Measurements from ENCODE around the gene KDM2B. TPM values are rescaled to one million over a fixed set of nuclear protein-coding genes. Genes with fewer than 3 reads are reported as not detected.
"Not testable (repeated sequence)": the region's sequence is repeated elsewhere in the genome, so short reads cannot be mapped to it uniquely, and the experiment has no call there.

KDM2B gene
- total RNA-seq, 2 donors from 2014 or later, result 35.9 to 60.1 TPM

- H3K4me1 Mint-ChIP-seq (ENCODE audit: low read depth in 2 of 2), result peaks cover 22 to 30% of the 10 kb centered on the region in 2 donors
- peaks cover 16% of the 10 kb centered on the region for H3K36me3 Mint-ChIP-seq
- H3K27me3 Mint-ChIP-seq, result no peaks in the 10 kb centered on the region
- DNase-seq (ENCODE audit: low spot score) (no peak), ATAC-seq (no peak)
- no peak overlapping the region for H3K27ac Mint-ChIP-seq
- no peaks in the 10 kb centered on the region for H3K9me3 Mint-ChIP-seq
- H3K4me3 Mint-ChIP-seq, result no peak overlapping the region
These were observed 175.6 kb downstream of the KDM2B start for GRCh38 chr12:121405211-121405610.

GRCh38 chr12:121404734-121405133 is 176.1 kb downstream of the KDM2B start:
- Mint-ChIP-seq H3K9me3 (no peaks in the 10 kb centered on the region), H3K36me3 (peaks cover 16% of the 10 kb centered on the region), H3K27ac (peak overlapping the region in 1 of 2 donors; percentile 17), H3K4me3 (no peak overlapping the region), H3K4me1 (ENCODE audit: low read depth in 2 of 2) (peaks cover 24 to 33% of the 10 kb centered on the region in 2 donors), H3K27me3 (no peaks in the 10 kb centered on the region)
- ATAC-seq, result no peak
- DNase-seq (ENCODE audit: low spot score), result no peak

GRCh38 chr12:121403721-121404120 is 177.1 kb downstream of the KDM2B start:
- H3K4me1 Mint-ChIP-seq (ENCODE audit: low read depth in 2 of 2), result peaks cover 29 to 41% of the 10 kb centered on the region in 2 donors
- H3K36me3 Mint-ChIP-seq, result peaks cover 16% of the 10 kb centered on the region
- H3K9me3 Mint-ChIP-seq, result no peaks in the 10 kb centered on the region
- ATAC-seq, result no peak
- DNase-seq (ENCODE audit: low spot score), result no peak
- no peak overlapping the region for H3K4me3 Mint-ChIP-seq
- peak overlapping the region in 1 of 2 donors; percentile 17 for H3K27ac Mint-ChIP-seq
- no peaks in the 10 kb centered on the region for H3K27me3 Mint-ChIP-seq

- peak; percentile 65 for DNase-seq (ENCODE audit: low spot score)
- H3K4me1 Mint-ChIP-seq (ENCODE audit: low read depth in 2 of 2), result peaks cover 25 to 36% of the 10 kb centered on the region in 2 donors
These were observed 180.3 kb downstream of the KDM2B start for GRCh38 chr12:121400332-121401139.

GRCh38 chr12:121399391-121400331 is 181.2 kb downstream of the KDM2B start, which contains the start of gene RNF34:
RNF34 (plus strand) TSS chr12:121400118; CDS start chr12:121400213, 95 bp downstream.
- Mint-ChIP-seq H3K36me3 (peaks cover 5% of the 10 kb centered on the region), H3K27me3 (no peaks in the 10 kb centered on the region), H3K4me3 (peak within 1 kb of the TSS; percentile 93), H3K4me1 (ENCODE audit: low read depth in 2 of 2) (peaks cover 25 to 34% of the 10 kb centered on the region in 2 donors), H3K27ac (peak within 1 kb of the TSS; percentile 75 to 88), H3K9me3 (no peaks in the 10 kb centered on the region)
- peak; percentile 96 to 98 for ATAC-seq
- DNase-seq (ENCODE audit: low spot score), result peak; percentile 99

More at GRCh38 chr12:121400332-121401139, 180.3 kb downstream of the KDM2B start:
- peak overlapping the region; percentile 75 to 88 for H3K27ac Mint-ChIP-seq
- peak; percentile 52 to 65 for ATAC-seq
- no peaks in the 10 kb centered on the region for H3K27me3 Mint-ChIP-seq
- H3K9me3 Mint-ChIP-seq, result no peaks in the 10 kb centered on the region
- H3K4me3 Mint-ChIP-seq, result peak overlapping the region; percentile 93
- H3K36me3 Mint-ChIP-seq, result peaks cover 5% of the 10 kb centered on the region

- peaks cover 5% of the 10 kb centered on the region for H3K36me3 Mint-ChIP-seq
- peak overlapping the region in 1 of 2 donors; percentile 75 for H3K27ac Mint-ChIP-seq
- ATAC-seq (no peak), DNase-seq (ENCODE audit: low spot score) (no peak)
- H3K4me3 Mint-ChIP-seq, result peak overlapping the region; percentile 93
- no peaks in the 10 kb centered on the region for H3K9me3 Mint-ChIP-seq
- peaks cover 25 to 31% of the 10 kb centered on the region in 2 donors for H3K4me1 Mint-ChIP-seq (ENCODE audit: low read depth in 2 of 2)
- H3K27me3 Mint-ChIP-seq, result no peaks in the 10 kb centered on the region
These were observed 182.5 kb downstream of the KDM2B start for GRCh38 chr12:121398355-121398754.

- ATAC-seq (no peak), DNase-seq (ENCODE audit: low spot score) (no peak)
- no peak overlapping the region for H3K27ac Mint-ChIP-seq
- peaks cover 5% of the 10 kb centered on the region for H3K36me3 Mint-ChIP-seq
- no peaks in the 10 kb centered on the region for H3K27me3 Mint-ChIP-seq
- H3K4me3 Mint-ChIP-seq, result no peak overlapping the region
- H3K9me3 Mint-ChIP-seq, result no peaks in the 10 kb centered on the region
- H3K4me1 Mint-ChIP-seq (ENCODE audit: low read depth in 2 of 2), result peaks cover 20 to 27% of the 10 kb centered on the region in 2 donors
These were observed 183.3 kb downstream of the KDM2B start for GRCh38 chr12:121397521-121397920.

GRCh38 chr12:121392325-121392716 is 188.5 kb downstream of the KDM2B start:
- Mint-ChIP-seq H3K4me1 (ENCODE audit: low read depth in 2 of 2) (peaks cover 16 to 18% of the 10 kb centered on the region in 2 donors), H3K27ac (peak overlapping the region; percentile 76 to 92), H3K36me3 (no peaks in the 10 kb centered on the region), H3K4me3 (peak overlapping the region; percentile 64), H3K9me3 (no peaks in the 10 kb centered on the region), H3K27me3 (no peaks in the 10 kb centered on the region)
- DNase-seq (ENCODE audit: low spot score), result no peak
- no peak for ATAC-seq

GRCh38 chr12:121391619-121392324 is 189.1 kb downstream of the KDM2B start:
- ATAC-seq (peak; percentile 87 to 92), DNase-seq (ENCODE audit: low spot score) (peak; percentile 79)

GRCh38 chr12:121390856-121391255 is 190.0 kb downstream of the KDM2B start:
- H3K4me3 Mint-ChIP-seq, result no peak overlapping the region
- DNase-seq (ENCODE audit: low spot score) (no peak), ATAC-seq (no peak)
- no peak overlapping the region for H3K27ac Mint-ChIP-seq
- no peaks in the 10 kb centered on the region for H3K9me3 Mint-ChIP-seq
- peaks cover 16 to 18% of the 10 kb centered on the region in 2 donors for H3K4me1 Mint-ChIP-seq (ENCODE audit: low read depth in 2 of 2)
- no peaks in the 10 kb centered on the region for H3K36me3 Mint-ChIP-seq
- H3K27me3 Mint-ChIP-seq, result no peaks in the 10 kb centered on the region

More at GRCh38 chr12:121391619-121392324, 189.1 kb downstream of the KDM2B start:
- H3K36me3 Mint-ChIP-seq, result no peaks in the 10 kb centered on the region
- peaks cover 16 to 18% of the 10 kb centered on the region in 2 donors for H3K4me1 Mint-ChIP-seq (ENCODE audit: low read depth in 2 of 2)
- H3K27ac Mint-ChIP-seq, result peak overlapping the region; percentile 76 to 92
- no peaks in the 10 kb centered on the region for H3K9me3 Mint-ChIP-seq
- peak overlapping the region; percentile 64 for H3K4me3 Mint-ChIP-seq
- no peaks in the 10 kb centered on the region for H3K27me3 Mint-ChIP-seq

GRCh38 chr12:121388421-121388981 is 192.3 kb downstream of the KDM2B start:
- no peaks in the 10 kb centered on the region for H3K27me3 Mint-ChIP-seq

GRCh38 chr12:121384891-121385290 is 195.9 kb downstream of the KDM2B start:
- not testable (repeated sequence) for ATAC-seq, H3K4me3 Mint-ChIP-seq

More at GRCh38 chr12:121388421-121388981, 192.3 kb downstream of the KDM2B start:
- H3K4me1 Mint-ChIP-seq (ENCODE audit: low read depth in 2 of 2), result peaks cover 16 to 18% of the 10 kb centered on the region in 2 donors
- no peaks in the 10 kb centered on the region for H3K36me3 Mint-ChIP-seq
- H3K27ac Mint-ChIP-seq, result peak overlapping the region in 1 of 2 donors; percentile 3
- DNase-seq (ENCODE audit: low spot score), result no peak
- no peak for ATAC-seq
- H3K9me3 Mint-ChIP-seq, result no peaks in the 10 kb centered on the region
- H3K4me3 Mint-ChIP-seq, result no peak overlapping the region

GRCh38 chr12:121383601-121384021 is 197.2 kb downstream of the KDM2B start:
- Mint-ChIP-seq H3K36me3 (no peaks in the 10 kb centered on the region), H3K27me3 (no peaks in the 10 kb centered on the region), H3K27ac (no peak overlapping the region), H3K4me3 (no peak overlapping the region), H3K9me3 (no peaks in the 10 kb centered on the region), H3K4me1 (ENCODE audit: low read depth in 2 of 2) (peaks cover 2 to 4% of the 10 kb centered on the region in 2 donors)
- DNase-seq (ENCODE audit: low spot score), result no peak
- ATAC-seq, result no peak

More at GRCh38 chr12:121384891-121385290, 195.9 kb downstream of the KDM2B start:
- not testable (repeated sequence) for H3K9me3 Mint-ChIP-seq; DNase-seq (ENCODE audit: low spot score); H3K4me1 Mint-ChIP-seq (ENCODE audit: low read depth in 2 of 2); H3K27ac Mint-ChIP-seq; H3K27me3 Mint-ChIP-seq; H3K36me3 Mint-ChIP-seq
